Loucy (cell line): ENCODE results near the gene S100A8.

Experiments used
- H2AFZ ChIP-seq: fragments of 200-600 bp; sonication (generic); 2 replicates; pipeline ENCODE4 v1.6.0; 2016; ENCODE audit warnings: antibody characterized with exemption, mild to moderate bottlenecking, low read length, moderate library complexity
- H3F3A ChIP-seq: fragments of 200-600 bp; 2 replicates; pipeline ENCODE4 v1.6.0; 2016; ENCODE audit warnings: antibody characterized with exemption, low read depth, mild to moderate bottlenecking
- H3K27me3 ChIP-seq: fragments of 200-600 bp; sonication (generic); 2 replicates; pipeline ENCODE4 v1.6.1; 2014; ENCODE audit warnings: low read length, mild to moderate bottlenecking; ENCODE audit not compliant: insufficient read depth, poor library complexity, severe bottlenecking
- H3K36me3 ChIP-seq: fragments of 200-600 bp; sonication (generic); 2 replicates; pipeline ENCODE4 v1.6.1; 2016; ENCODE audit warnings: low read length; ENCODE audit not compliant: insufficient read depth
- H3K4me1 ChIP-seq: fragments of 200-600 bp; sonication (generic); 2 replicates; pipeline ENCODE4 v1.5.1; 2014; ENCODE audit warnings: low read length, mild to moderate bottlenecking; ENCODE audit not compliant: insufficient read depth, poor library complexity, severe bottlenecking
- H3K4me2 ChIP-seq: fragments of 200-600 bp; sonication (generic); 2 replicates; pipeline ENCODE4 v1.6.0; 2014; ENCODE audit warnings: antibody characterized with exemption, low read length, low read depth, mild to moderate bottlenecking; ENCODE audit not compliant: poor library complexity, severe bottlenecking
- H3K4me3 ChIP-seq: fragments of 200-600 bp; sonication (generic); 2 replicates; pipeline ENCODE4 v1.5.1; 2014; ENCODE audit warnings: low read length, mild to moderate bottlenecking, mixed read lengths; ENCODE audit not compliant: poor library complexity, severe bottlenecking
- H3K79me2 ChIP-seq: fragments of 200-600 bp; sonication (generic); 2 replicates; pipeline ENCODE4 v1.6.1; 2014; ENCODE audit warnings: low read length; ENCODE audit not compliant: insufficient read depth
- H3K9ac ChIP-seq: fragments of 200-600 bp; sonication (generic); 2 replicates; pipeline ENCODE4 v1.6.0; 2014; ENCODE audit warnings: mild to moderate bottlenecking, low read depth, low read length, moderate library complexity; ENCODE audit not compliant: poor library complexity, severe bottlenecking
- H3K9me2 ChIP-seq: fragments of 200-600 bp; sonication (generic); replicated peaks from 2 replicates; pipeline ENCODE4 v1.6.1; 2016; ENCODE audit warnings: low read depth, low read length, mixed read lengths
- H3K9me3 ChIP-seq: fragments of 200-600 bp; sonication (generic); 2 replicates; pipeline ENCODE4 v1.6.1; 2014; ENCODE audit warnings: mild to moderate bottlenecking, antibody characterized with exemption, low read length, low read depth; ENCODE audit not compliant: insufficient read depth
- H4K20me1 ChIP-seq: fragments of 200-600 bp; sonication (generic); 2 replicates; pipeline ENCODE4 v1.6.0; 2014; ENCODE audit warnings: antibody characterized with exemption, low read length, mild to moderate bottlenecking; ENCODE audit not compliant: insufficient read depth, poor library complexity, severe bottlenecking
- EZH2phosphoT487 ChIP-seq: fragments of 200-600 bp; IDR thresholded peaks from 2 replicates; pipeline ENCODE4 v1.6.1; 2018; ENCODE audit warnings: antibody characterized with exemption, mild to moderate bottlenecking, moderate library complexity, borderline replicate concordance
- TF ChIP-seq, protein P1 (sequence below): fragments of 200-600 bp; sonication (generic); conservative IDR thresholded peaks from 2 replicates; pipeline ENCODE4 v1.5.1; 2014; ENCODE audit warnings: mild to moderate bottlenecking, antibody characterized with exemption, low read length

Gene S100A8

DNA sequence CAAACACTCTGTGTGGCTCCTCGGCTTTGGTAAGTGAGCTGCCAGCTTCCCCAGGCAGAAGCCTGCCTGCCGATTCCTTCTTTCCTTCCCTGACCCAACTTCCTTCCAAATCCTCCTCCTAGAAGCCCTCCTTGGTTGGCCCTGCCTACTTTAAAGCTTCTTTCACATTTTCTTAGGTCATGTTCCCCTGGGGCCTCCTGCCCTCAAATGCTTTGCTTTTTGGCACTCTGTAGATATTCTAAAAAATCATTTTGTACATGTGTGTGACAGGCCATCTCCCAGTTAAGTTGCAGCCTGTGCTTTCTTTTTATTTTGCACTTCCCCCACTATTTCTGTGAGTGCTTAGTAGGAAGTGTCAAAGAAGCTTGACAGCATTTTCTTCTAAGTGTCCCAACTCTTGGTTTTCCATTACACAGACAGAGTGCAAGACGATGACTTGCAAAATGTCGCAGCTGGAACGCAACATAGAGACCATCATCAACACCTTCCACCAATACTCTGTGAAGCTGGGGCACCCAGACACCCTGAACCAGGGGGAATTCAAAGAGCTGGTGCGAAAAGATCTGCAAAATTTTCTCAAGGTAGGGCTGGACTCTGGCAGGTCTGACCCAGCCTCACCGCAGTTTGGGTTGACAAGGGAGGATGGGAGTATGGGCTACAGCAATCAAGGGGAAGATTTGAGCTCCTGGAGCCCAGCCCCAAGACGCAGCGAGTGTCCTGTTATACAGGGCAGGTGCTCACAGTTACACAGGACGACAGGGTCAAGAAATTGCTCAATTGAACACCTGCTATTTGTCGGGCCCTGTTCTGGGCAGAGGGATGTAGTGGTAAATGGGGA lies 32.8 kb downstream of the S100A8 start, which contains the start of gene S100A9:
Gene S100A9 (plus strand): TSS at position 2 of the 838 bp plus-strand sequence. CDS start 430 bp downstream, at position 432.
- Histone ChIP-seq H3K4me3 (no peak within 1 kb of the TSS), H3K4me2 (no peak within 1 kb of the TSS), H3K36me3 (no peaks in the 10 kb centered on the region), H3F3A (no peaks in the 10 kb centered on the region), H3K9me3 (no peaks in the 10 kb centered on the region), H3K79me2 (no peaks in the 10 kb centered on the region), H3K27me3 (no peaks in the 10 kb centered on the region), H3K9me2 (no peaks in the 10 kb centered on the region), H4K20me1 (no peaks in the 10 kb centered on the region), H3K4me1 (no peaks in the 10 kb centered on the region), H3K9ac (no peak within 1 kb of the TSS), H2AFZ (no peak within 1 kb of the TSS)
- TF ChIP-seq EZH2phosphoT487 = no peak
- TF ChIP-seq, protein P1, sequence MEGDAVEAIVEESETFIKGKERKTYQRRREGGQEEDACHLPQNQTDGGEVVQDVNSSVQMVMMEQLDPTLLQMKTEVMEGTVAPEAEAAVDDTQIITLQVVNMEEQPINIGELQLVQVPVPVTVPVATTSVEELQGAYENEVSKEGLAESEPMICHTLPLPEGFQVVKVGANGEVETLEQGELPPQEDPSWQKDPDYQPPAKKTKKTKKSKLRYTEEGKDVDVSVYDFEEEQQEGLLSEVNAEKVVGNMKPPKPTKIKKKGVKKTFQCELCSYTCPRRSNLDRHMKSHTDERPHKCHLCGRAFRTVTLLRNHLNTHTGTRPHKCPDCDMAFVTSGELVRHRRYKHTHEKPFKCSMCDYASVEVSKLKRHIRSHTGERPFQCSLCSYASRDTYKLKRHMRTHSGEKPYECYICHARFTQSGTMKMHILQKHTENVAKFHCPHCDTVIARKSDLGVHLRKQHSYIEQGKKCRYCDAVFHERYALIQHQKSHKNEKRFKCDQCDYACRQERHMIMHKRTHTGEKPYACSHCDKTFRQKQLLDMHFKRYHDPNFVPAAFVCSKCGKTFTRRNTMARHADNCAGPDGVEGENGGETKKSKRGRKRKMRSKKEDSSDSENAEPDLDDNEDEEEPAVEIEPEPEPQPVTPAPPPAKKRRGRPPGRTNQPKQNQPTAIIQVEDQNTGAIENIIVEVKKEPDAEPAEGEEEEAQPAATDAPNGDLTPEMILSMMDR = no peak

DNA sequence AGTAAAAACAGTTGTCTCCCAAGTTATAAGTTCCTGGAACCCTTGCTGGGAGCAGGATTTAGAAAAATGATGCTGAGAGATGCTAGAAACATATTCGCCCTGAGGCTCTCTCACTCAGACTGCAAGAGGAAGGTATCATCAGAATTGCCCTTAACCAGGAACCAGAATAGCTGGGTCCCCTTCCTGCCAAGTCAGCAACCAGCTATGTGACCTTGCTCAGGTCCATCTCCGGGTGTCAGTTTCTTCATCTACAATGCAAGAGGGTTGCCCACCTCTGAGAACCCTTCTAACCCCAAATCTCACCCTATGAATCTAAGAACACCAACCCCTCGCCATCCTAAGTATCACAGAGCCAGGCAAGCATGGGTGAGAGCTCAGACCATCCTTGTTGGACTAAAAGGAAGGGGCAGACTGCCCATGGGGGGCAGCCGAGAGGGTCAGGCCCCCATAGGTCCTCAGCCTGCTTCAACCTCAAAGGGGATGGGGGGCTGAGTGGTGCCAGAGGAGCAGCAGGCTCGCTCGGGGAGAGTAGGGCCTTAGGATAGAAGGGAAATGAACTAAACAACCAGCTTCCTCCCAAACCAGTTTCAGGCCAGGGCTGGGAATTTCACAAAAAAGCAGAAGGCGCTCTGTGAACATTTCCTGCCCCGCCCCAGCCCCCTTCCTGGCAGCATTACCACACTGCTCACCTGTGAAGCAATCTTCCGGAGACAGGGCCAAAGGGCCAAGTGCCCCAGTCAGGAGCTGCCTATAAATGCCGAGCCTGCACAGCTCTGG lies 33.6 kb downstream of the S100A8 start:
- H3K79me2 ChIP-seq = no peaks in the 10 kb centered on the region
- TF ChIP-seq, protein P1 = no peak
- no peak for TF ChIP-seq EZH2phosphoT487
- H3K36me3 ChIP-seq = no peaks in the 10 kb centered on the region
- H3K9ac ChIP-seq = no peak overlapping the region
- H3F3A ChIP-seq = no peaks in the 10 kb centered on the region
- H3K27me3 ChIP-seq = no peaks in the 10 kb centered on the region
- no peaks in the 10 kb centered on the region for H3K9me2 ChIP-seq
- H3K4me1 ChIP-seq = no peaks in the 10 kb centered on the region
- H2AFZ ChIP-seq = no peak overlapping the region
- no peaks in the 10 kb centered on the region for H3K9me3 ChIP-seq
- no peak overlapping the region for H3K4me3 ChIP-seq
- no peaks in the 10 kb centered on the region for H4K20me1 ChIP-seq
- no peak overlapping the region for H3K4me2 ChIP-seq

DNA sequence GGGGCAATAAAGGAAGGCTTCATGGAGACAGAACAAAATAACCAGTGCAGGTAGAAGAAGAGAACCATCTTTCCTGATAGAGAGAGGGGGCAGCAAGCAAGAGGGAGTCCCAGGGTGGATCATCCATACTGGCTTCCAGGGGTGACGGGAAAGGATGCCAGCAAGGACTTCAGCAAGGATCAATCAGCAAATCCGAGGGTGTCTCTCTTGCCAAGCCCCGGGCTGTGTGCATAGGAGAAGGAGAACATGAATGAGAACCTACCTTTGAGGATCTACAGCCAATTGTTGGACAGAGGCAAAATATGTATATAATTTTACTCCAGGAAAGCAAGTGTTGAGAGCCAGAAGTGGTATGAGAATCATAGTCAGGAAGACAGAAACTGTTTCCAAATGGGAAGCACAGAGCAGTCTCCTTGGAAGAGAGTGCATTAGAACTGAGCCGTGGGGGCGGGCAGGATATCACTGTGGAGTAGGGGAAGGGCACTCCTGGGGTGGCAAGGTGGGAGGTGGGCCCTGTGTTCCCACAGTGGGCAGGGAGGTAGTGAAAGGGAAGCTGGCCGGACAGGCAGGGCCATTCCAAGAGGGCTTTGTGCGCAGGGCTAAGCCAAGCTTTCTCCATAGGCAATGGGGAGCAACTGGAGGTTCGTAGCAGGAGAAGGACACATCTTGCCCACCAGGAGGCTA lies 34.3 kb downstream of the S100A8 start:
- Histone ChIP-seq H3K4me2 (no peak overlapping the region), H3K36me3 (no peaks in the 10 kb centered on the region), H3K27me3 (no peaks in the 10 kb centered on the region), H4K20me1 (no peaks in the 10 kb centered on the region), H3F3A (no peaks in the 10 kb centered on the region), H3K9ac (no peak overlapping the region), H3K4me3 (no peak overlapping the region), H3K79me2 (no peaks in the 10 kb centered on the region), H2AFZ (no peak overlapping the region), H3K9me2 (no peaks in the 10 kb centered on the region), H3K4me1 (no peaks in the 10 kb centered on the region), H3K9me3 (no peaks in the 10 kb centered on the region)
- TF ChIP-seq EZH2phosphoT487 = no peak
- TF ChIP-seq, protein P1 = no peak
